ENCODE results near the gene NDE1.

The NDE1 gene

GRCh38 chr16:15759070-15759469 lies 109.0 kb downstream of the NDE1 start:
- TF ChIP-seq FOXP2 (optimal IDR thresholded peaks at IDR 0.05; ENCODE audit: borderline replicate concordance, extremely low read depth, extremely low read length, insufficient read depth): no peak
- TF ChIP-seq SIN3A (IDR thresholded peaks at IDR 0.05; ENCODE audit: borderline replicate concordance, insufficient read depth, low read length): no peak
- TF ChIP-seq REST (IDR thresholded peaks at IDR 0.05; ENCODE audit: insufficient read depth in 1 of 2, low read depth in 2 of 2, low read length in 2 of 2): no peak
- no peak for TF ChIP-seq POLR2AphosphoS5 (IDR thresholded peaks at IDR 0.05; ENCODE audit: low read depth, low read length)
- no peak for TF ChIP-seq TAF1 (IDR thresholded peaks at IDR 0.05; ENCODE audit: borderline replicate concordance, insufficient read depth, low read length)

- TF ChIP-seq FOXP2 (optimal IDR thresholded peaks at IDR 0.05; ENCODE audit: borderline replicate concordance, extremely low read depth, extremely low read length, insufficient read depth): no peak
- TF ChIP-seq REST (IDR thresholded peaks at IDR 0.05; ENCODE audit: insufficient read depth in 1 of 2, low read depth in 2 of 2, low read length in 2 of 2): no peak
- no peak for TF ChIP-seq POLR2AphosphoS5 (IDR thresholded peaks at IDR 0.05; ENCODE audit: low read depth, low read length)
- no peak for TF ChIP-seq SIN3A (IDR thresholded peaks at IDR 0.05; ENCODE audit: borderline replicate concordance, insufficient read depth, low read length)
- no peak for TF ChIP-seq TAF1 (IDR thresholded peaks at IDR 0.05; ENCODE audit: borderline replicate concordance, insufficient read depth, low read length)
Observed at GRCh38 chr16:15760129-15760528, 110.1 kb downstream of the NDE1 start.

GRCh38 chr16:15764112-15764511 lies 114.1 kb downstream of the NDE1 start:
- no peak for TF ChIP-seq REST (IDR thresholded peaks at IDR 0.05; ENCODE audit: insufficient read depth in 1 of 2, low read depth in 2 of 2, low read length in 2 of 2)
- no peak for TF ChIP-seq SIN3A (IDR thresholded peaks at IDR 0.05; ENCODE audit: borderline replicate concordance, insufficient read depth, low read length)
- no peak for TF ChIP-seq FOXP2 (optimal IDR thresholded peaks at IDR 0.05; ENCODE audit: borderline replicate concordance, extremely low read depth, extremely low read length, insufficient read depth)
- TF ChIP-seq TAF1 (IDR thresholded peaks at IDR 0.05; ENCODE audit: borderline replicate concordance, insufficient read depth, low read length): no peak
- TF ChIP-seq POLR2AphosphoS5 (IDR thresholded peaks at IDR 0.05; ENCODE audit: low read depth, low read length): no peak

- TF ChIP-seq TAF1 (IDR thresholded peaks at IDR 0.05; ENCODE audit: borderline replicate concordance, insufficient read depth, low read length) (no peak), SIN3A (IDR thresholded peaks at IDR 0.05; ENCODE audit: borderline replicate concordance, insufficient read depth, low read length) (no peak), FOXP2 (optimal IDR thresholded peaks at IDR 0.05; ENCODE audit: borderline replicate concordance, extremely low read depth, extremely low read length, insufficient read depth) (no peak), REST (IDR thresholded peaks at IDR 0.05; ENCODE audit: insufficient read depth in 1 of 2, low read depth in 2 of 2, low read length in 2 of 2) (no peak), POLR2AphosphoS5 (IDR thresholded peaks at IDR 0.05; ENCODE audit: low read depth, low read length) (no peak)
Observed at GRCh38 chr16:15765116-15765515, 115.1 kb downstream of the NDE1 start.

- peak; percentile 48 to 87; a peak in 2 of 4 replicates for TF ChIP-seq REST (IDR thresholded peaks at IDR 0.05; ENCODE audit: insufficient read depth in 1 of 2, low read depth in 2 of 2, low read length in 2 of 2)
- no peak for TF ChIP-seq FOXP2 (optimal IDR thresholded peaks at IDR 0.05; ENCODE audit: borderline replicate concordance, extremely low read depth, extremely low read length, insufficient read depth)
- no peak for TF ChIP-seq POLR2AphosphoS5 (IDR thresholded peaks at IDR 0.05; ENCODE audit: low read depth, low read length)
- TF ChIP-seq TAF1 (IDR thresholded peaks at IDR 0.05; ENCODE audit: borderline replicate concordance, insufficient read depth, low read length): no peak
Observed at GRCh38 chr16:15765880-15766279, 115.8 kb downstream of the NDE1 start.

Data from PFSK-1 (cell line).